Measurements from ENCODE around the gene DIAPH3. TPM values are rescaled to one million over a fixed set of nuclear protein-coding genes. Genes with fewer than 3 reads are reported as not detected.

The DIAPH3 gene
- total RNA-seq, 2 experiments from 2014 or later, result 24.0 to 24.3 TPM

DNA sequence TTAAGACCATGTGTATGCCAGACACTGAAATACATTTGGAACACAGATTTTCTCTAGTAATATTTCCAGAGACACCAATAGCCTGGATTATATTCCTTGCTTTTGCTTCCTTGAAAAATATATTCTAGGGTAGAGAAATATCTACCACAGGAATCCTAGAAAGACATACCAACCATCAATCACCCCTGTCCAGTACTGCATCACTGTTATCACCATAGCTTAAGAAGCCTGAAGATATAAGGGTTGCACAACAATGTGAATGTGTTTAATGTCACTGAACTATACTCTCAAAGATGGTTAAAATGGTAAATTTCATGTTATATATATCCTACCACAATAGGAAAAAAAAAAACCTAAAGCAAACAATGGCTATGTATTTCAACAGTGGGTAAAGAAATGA lies 163.6 kb downstream of the DIAPH3 start:
- no peaks in the 10 kb centered on the region for H3K4me1 Mint-ChIP-seq (ENCODE audit: low read depth)
- intact Hi-C loops (cut with micrococcal nuclease), result no loop called here
- H3K36me3 Mint-ChIP-seq (ENCODE audit: low read depth), result no peaks in the 10 kb centered on the region
- H3K9me3 Mint-ChIP-seq, result no peaks in the 10 kb centered on the region
- H3K27me3 Mint-ChIP-seq (ENCODE audit: low read depth), result no peaks in the 10 kb centered on the region
- H3K27ac Mint-ChIP-seq, result no peak overlapping the region
- CTCF ChIA-PET, result no interaction called here
- H3K4me3 Mint-ChIP-seq, result no peak overlapping the region
- DNase-seq, result no peak

GRCh38 chr13:59997976-59998375 lies 165.8 kb downstream of the DIAPH3 start:
- no peak overlapping the region for H3K27ac Mint-ChIP-seq
- H3K4me3 Mint-ChIP-seq, result no peak overlapping the region
- intact Hi-C loops (cut with micrococcal nuclease), result no loop called here
- no peaks in the 10 kb centered on the region for H3K36me3 Mint-ChIP-seq (ENCODE audit: low read depth)
- H3K9me3 Mint-ChIP-seq, result no peaks in the 10 kb centered on the region
- no peak for DNase-seq
- CTCF ChIA-PET, result no interaction called here
- no peaks in the 10 kb centered on the region for H3K27me3 Mint-ChIP-seq (ENCODE audit: low read depth)
- no peaks in the 10 kb centered on the region for H3K4me1 Mint-ChIP-seq (ENCODE audit: low read depth)

- Mint-ChIP-seq H3K27ac (no peak overlapping the region), H3K4me3 (no peak overlapping the region), H3K27me3 (ENCODE audit: low read depth) (no peaks in the 10 kb centered on the region), H3K9me3 (no peaks in the 10 kb centered on the region), H3K4me1 (ENCODE audit: low read depth) (no peaks in the 10 kb centered on the region), H3K36me3 (ENCODE audit: low read depth) (no peaks in the 10 kb centered on the region)
- CTCF ChIA-PET, result interaction anchor here (0.5 to 0.6 kb wide), 2 partner anchors 155 to 296 kb away, joined by 3 to 4 read pairs; no protein-coding TSS in a partner anchor
- intact Hi-C loops (cut with micrococcal nuclease), result no loop called here
- no peak for DNase-seq
Observed at GRCh38 chr13:59996461-59996980, 167.2 kb downstream of the DIAPH3 start.

GRCh38 chr13:59991395-59991794 lies 172.3 kb downstream of the DIAPH3 start:
- DNase-seq, result no peak
- no peaks in the 10 kb centered on the region for H3K9me3 Mint-ChIP-seq
- H3K4me3 Mint-ChIP-seq, result no peak overlapping the region
- H3K27me3 Mint-ChIP-seq (ENCODE audit: low read depth), result no peaks in the 10 kb centered on the region
- CTCF ChIA-PET, result no interaction called here
- H3K4me1 Mint-ChIP-seq (ENCODE audit: low read depth), result no peaks in the 10 kb centered on the region
- H3K36me3 Mint-ChIP-seq (ENCODE audit: low read depth), result no peaks in the 10 kb centered on the region
- H3K27ac Mint-ChIP-seq, result no peak overlapping the region
- intact Hi-C loops (cut with micrococcal nuclease), result no loop called here

- Mint-ChIP-seq H3K9me3 (no peaks in the 10 kb centered on the region), H3K4me1 (ENCODE audit: low read depth) (peaks cover 2% of the 10 kb centered on the region), H3K36me3 (ENCODE audit: low read depth) (peaks cover 3% of the 10 kb centered on the region), H3K27ac (no peak overlapping the region), H3K4me3 (no peak overlapping the region), H3K27me3 (ENCODE audit: low read depth) (no peaks in the 10 kb centered on the region)
- DNase-seq, result no peak
- CTCF ChIA-PET, result no interaction called here
- intact Hi-C loops (cut with micrococcal nuclease), result no loop called here
Observed at GRCh38 chr13:59982631-59983382, 180.9 kb downstream of the DIAPH3 start.

GRCh38 chr13:59979589-59979988 lies 184.1 kb downstream of the DIAPH3 start:
- no peak overlapping the region for H3K4me3 Mint-ChIP-seq
- intact Hi-C loops (cut with micrococcal nuclease), result no loop called here
- CTCF ChIA-PET, result no interaction called here
- no peaks in the 10 kb centered on the region for H3K9me3 Mint-ChIP-seq
- H3K4me1 Mint-ChIP-seq (ENCODE audit: low read depth), result peaks cover 2% of the 10 kb centered on the region
- peaks cover 3% of the 10 kb centered on the region for H3K36me3 Mint-ChIP-seq (ENCODE audit: low read depth)
- H3K27ac Mint-ChIP-seq, result no peak overlapping the region
- DNase-seq, result no peak
- H3K27me3 Mint-ChIP-seq (ENCODE audit: low read depth), result no peaks in the 10 kb centered on the region

- no peaks in the 10 kb centered on the region for H3K27me3 Mint-ChIP-seq (ENCODE audit: low read depth)
- peaks cover 2% of the 10 kb centered on the region for H3K4me1 Mint-ChIP-seq (ENCODE audit: low read depth)
- peaks cover 3% of the 10 kb centered on the region for H3K36me3 Mint-ChIP-seq (ENCODE audit: low read depth)
- CTCF ChIA-PET, result no interaction called here
- DNase-seq, result no peak
- H3K4me3 Mint-ChIP-seq, result no peak overlapping the region
- H3K9me3 Mint-ChIP-seq, result no peaks in the 10 kb centered on the region
- H3K27ac Mint-ChIP-seq, result no peak overlapping the region
- intact Hi-C loops (cut with micrococcal nuclease), result no loop called here
Observed at GRCh38 chr13:59978862-59979261, 184.9 kb downstream of the DIAPH3 start.

DNA sequence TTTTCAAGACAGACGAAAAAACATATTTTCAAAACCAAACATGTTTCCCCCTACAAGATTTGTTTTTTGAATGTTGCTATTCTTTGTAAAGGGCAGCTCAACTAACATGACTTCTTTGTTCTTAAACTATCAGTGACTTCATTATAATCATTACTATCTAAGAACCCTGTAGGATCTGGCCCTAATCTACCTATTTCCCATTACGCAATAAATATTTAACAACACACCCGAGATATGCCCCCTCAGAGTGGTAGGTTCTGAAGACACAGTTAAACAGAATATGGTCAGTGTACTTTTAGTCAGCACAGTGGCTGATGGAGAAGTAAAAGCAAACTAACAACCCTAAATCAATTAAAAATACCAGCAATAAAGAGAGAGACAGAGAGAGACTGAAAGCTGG lies 186.9 kb downstream of the DIAPH3 start:
- H3K4me1 Mint-ChIP-seq (ENCODE audit: low read depth), result peaks cover 2% of the 10 kb centered on the region
- CTCF ChIA-PET, result no interaction called here
- no peaks in the 10 kb centered on the region for H3K36me3 Mint-ChIP-seq (ENCODE audit: low read depth)
- no peaks in the 10 kb centered on the region for H3K27me3 Mint-ChIP-seq (ENCODE audit: low read depth)
- H3K9me3 Mint-ChIP-seq, result no peaks in the 10 kb centered on the region
- intact Hi-C loops (cut with micrococcal nuclease), result no loop called here
- H3K27ac Mint-ChIP-seq, result no peak overlapping the region
- no peak overlapping the region for H3K4me3 Mint-ChIP-seq
- DNase-seq, result no peak

GRCh38 chr13:59975807-59976435 lies 187.8 kb downstream of the DIAPH3 start:
- H3K27me3 Mint-ChIP-seq (ENCODE audit: low read depth), result no peaks in the 10 kb centered on the region
- H3K4me3 Mint-ChIP-seq, result no peak overlapping the region
- no peak for DNase-seq
- no peaks in the 10 kb centered on the region for H3K9me3 Mint-ChIP-seq
- no peak overlapping the region for H3K27ac Mint-ChIP-seq
- no peaks in the 10 kb centered on the region for H3K36me3 Mint-ChIP-seq (ENCODE audit: low read depth)
- H3K4me1 Mint-ChIP-seq (ENCODE audit: low read depth), result peaks cover 2% of the 10 kb centered on the region
- CTCF ChIA-PET, result no interaction called here
- intact Hi-C loops (cut with micrococcal nuclease), result no loop called here

- Mint-ChIP-seq H3K27ac (no peak overlapping the region), H3K4me1 (ENCODE audit: low read depth) (no peaks in the 10 kb centered on the region), H3K27me3 (ENCODE audit: low read depth) (no peaks in the 10 kb centered on the region), H3K36me3 (ENCODE audit: low read depth) (peaks cover 1% of the 10 kb centered on the region), H3K9me3 (no peaks in the 10 kb centered on the region), H3K4me3 (no peak overlapping the region)
- intact Hi-C loops (cut with micrococcal nuclease), result no loop called here
- CTCF ChIA-PET, result interaction anchor here (0.6 kb wide), 1 partner anchor 64 kb away, joined by 3 read pairs; no protein-coding TSS in a partner anchor
- no peak for DNase-seq
Observed at GRCh38 chr13:59970847-59971246, 192.9 kb downstream of the DIAPH3 start.

DNA sequence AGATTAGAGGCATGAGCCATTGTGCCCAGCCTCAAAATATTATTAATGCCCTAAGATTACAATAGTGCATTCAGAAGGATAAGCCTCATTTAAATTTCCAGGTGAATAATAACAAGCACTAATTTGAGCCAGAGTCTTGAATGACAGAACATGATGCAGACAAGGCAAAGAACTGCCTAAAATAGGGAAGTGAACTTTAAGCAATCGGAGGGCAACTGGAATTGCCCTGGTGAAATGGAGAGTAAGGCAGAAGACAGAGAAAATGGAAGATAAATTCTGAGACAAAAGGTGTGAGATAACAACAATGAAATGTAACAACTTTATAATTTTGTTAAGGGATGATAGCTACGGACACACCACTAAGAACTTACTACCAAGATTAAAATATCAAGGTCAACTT lies 199.9 kb downstream of the DIAPH3 start:
- H3K4me3 Mint-ChIP-seq, result no peak overlapping the region
- H3K27me3 Mint-ChIP-seq (ENCODE audit: low read depth), result no peaks in the 10 kb centered on the region
- no peaks in the 10 kb centered on the region for H3K9me3 Mint-ChIP-seq
- intact Hi-C loops (cut with micrococcal nuclease), result no loop called here
- no peaks in the 10 kb centered on the region for H3K36me3 Mint-ChIP-seq (ENCODE audit: low read depth)
- no peak for DNase-seq
- no peaks in the 10 kb centered on the region for H3K4me1 Mint-ChIP-seq (ENCODE audit: low read depth)
- no peak overlapping the region for H3K27ac Mint-ChIP-seq
- CTCF ChIA-PET, result no interaction called here

- Mint-ChIP-seq H3K9me3 (no peaks in the 10 kb centered on the region), H3K4me3 (no peak overlapping the region), H3K4me1 (ENCODE audit: low read depth) (no peaks in the 10 kb centered on the region), H3K27ac (no peak overlapping the region), H3K36me3 (ENCODE audit: low read depth) (no peaks in the 10 kb centered on the region), H3K27me3 (ENCODE audit: low read depth) (no peaks in the 10 kb centered on the region)
- CTCF ChIA-PET, result no interaction called here
- DNase-seq, result no peak
- intact Hi-C loops (cut with micrococcal nuclease), result no loop called here
Observed at GRCh38 chr13:59963383-59963782, 200.3 kb downstream of the DIAPH3 start.

- DNase-seq, result no peak
- no peaks in the 10 kb centered on the region for H3K4me1 Mint-ChIP-seq (ENCODE audit: low read depth)
- no peaks in the 10 kb centered on the region for H3K9me3 Mint-ChIP-seq
Observed at GRCh38 chr13:59962343-59962742, 201.4 kb downstream of the DIAPH3 start.

More at GRCh38 chr13:59962343-59962742, 201.4 kb downstream of the DIAPH3 start:
- intact Hi-C loops (cut with micrococcal nuclease), result no loop called here
- Mint-ChIP-seq H3K36me3 (ENCODE audit: low read depth) (no peaks in the 10 kb centered on the region), H3K27ac (no peak overlapping the region), H3K27me3 (ENCODE audit: low read depth) (no peaks in the 10 kb centered on the region), H3K4me3 (no peak overlapping the region)
- CTCF ChIA-PET, result no interaction called here
